SKM-1 (cell line): Measurements from ENCODE around the gene RPS6KA3.
"Not testable (repeated sequence)": the region's sequence is repeated elsewhere in the genome, so short reads cannot be mapped to it uniquely, and the experiment has no call there.

Experiments used
- DNase-seq: peaks from one replicate; lab custom pipeline; 2025; ENCODE audit not compliant: unreplicated experiment; lab: John Stamatoyannopoulos, UW

Gene RPS6KA3

DNA sequence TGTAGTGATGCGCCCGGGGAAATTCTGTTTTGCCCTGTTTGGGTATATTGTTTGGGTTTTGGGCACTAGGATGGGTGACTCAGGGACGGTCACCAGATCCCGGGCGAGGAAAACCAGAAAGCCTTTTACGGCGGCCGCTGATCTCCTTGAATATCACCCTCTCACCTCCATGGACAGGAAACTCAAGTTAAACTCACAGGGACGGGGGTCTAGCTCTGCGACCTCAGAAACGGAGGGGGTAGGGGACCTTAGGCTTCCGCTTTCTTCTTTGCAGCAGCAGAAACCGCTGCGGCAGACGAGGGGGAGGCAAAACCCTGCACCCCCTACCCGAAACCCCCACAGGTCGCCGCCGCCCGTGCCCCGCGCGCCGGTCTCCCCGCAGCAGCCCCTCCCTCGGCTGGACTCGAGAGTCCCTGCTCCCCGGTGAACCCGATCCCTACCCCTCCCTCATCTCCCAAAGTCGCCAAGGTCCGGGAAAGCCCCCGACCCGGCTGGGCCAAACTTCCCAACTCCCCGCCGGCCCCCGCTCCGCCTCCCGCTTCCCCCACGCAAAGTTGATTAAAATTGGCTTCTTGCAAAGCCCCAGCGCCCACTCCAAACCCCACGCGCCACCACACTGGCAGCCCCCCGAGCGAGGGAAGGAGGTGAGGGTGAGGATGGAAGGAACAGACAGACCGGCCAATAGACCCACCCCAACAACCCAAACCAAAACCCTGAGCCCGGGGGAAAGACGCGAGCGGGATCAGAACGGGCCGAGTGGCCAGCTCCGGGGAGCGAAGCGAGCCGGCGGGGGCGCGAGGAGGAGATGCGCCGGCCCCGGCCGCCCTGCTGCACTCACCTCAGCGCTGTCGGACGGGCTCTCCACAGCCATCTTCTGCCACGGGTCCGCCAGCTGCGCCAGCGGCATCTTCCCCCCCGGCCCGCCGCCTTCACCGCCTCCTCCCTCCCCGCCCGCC lies 705 bp downstream of the RPS6KA3 start:
- no peak for DNase-seq

DNA sequence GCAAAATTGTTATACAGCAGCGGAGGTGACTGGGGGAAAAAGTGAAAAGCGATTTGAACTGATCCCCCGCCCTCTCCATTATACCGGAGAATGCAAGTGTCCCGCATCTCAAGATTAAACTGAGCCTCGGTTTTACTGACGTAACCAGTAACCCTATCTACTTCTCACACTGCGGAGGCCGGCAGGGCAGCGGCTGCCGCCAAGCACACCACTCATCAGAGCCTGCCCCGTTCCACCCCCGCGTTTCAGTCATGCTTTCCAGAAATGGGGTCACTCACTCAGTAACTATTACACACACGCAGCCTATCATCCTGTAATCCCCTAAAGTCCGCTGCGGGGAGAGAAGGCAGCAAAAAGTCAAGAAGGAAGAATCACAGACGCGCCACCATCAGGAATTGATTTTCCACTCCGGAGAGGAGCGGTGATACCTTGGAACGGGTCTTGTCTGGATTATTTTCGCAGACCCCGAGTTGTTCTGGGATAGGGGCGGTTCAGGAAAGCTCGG lies 1.4 kb downstream of the RPS6KA3 start:
- no peak for DNase-seq

- DNase-seq: no peak
These were observed 3.2 kb downstream of the RPS6KA3 start for GRCh38 chrX:20263474-20263873.

- no peak for DNase-seq
These were observed 5.8 kb downstream of the RPS6KA3 start for GRCh38 chrX:20260885-20261284.

GRCh38 chrX:20254712-20255299 lies 11.9 kb downstream of the RPS6KA3 start:
- DNase-seq: no peak

GRCh38 chrX:20253232-20253543 lies 13.5 kb downstream of the RPS6KA3 start:
- no peak for DNase-seq

GRCh38 chrX:20252381-20253231 lies 14.1 kb downstream of the RPS6KA3 start:
- DNase-seq: peak; percentile 3

DNA sequence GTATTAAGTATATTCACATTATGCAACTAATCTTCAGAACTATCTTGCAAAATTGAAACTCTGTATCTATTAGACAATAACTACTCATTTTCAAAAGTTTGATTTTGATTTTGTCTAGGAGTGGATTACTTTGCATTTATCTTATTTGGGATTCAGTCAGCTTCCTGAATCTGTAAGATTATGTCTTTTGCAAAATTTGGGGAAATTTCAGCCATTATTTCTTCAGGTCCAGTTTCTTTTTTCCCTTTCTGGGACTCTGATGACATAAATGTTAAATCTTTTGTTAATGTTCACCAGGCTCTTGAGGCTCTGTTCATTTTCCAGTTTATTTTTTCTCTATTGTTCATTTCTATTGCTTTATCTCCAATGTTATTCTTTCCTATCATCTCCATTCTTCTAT lies 15.0 kb downstream of the RPS6KA3 start:
- DNase-seq: no peak

- DNase-seq: not testable (repeated sequence)
These were observed 16.6 kb downstream of the RPS6KA3 start for GRCh38 chrX:20250146-20250545.

- no peak for DNase-seq
These were observed 18.0 kb downstream of the RPS6KA3 start for GRCh38 chrX:20248592-20249192.

GRCh38 chrX:20244931-20245330 lies 21.8 kb downstream of the RPS6KA3 start:
- DNase-seq: no peak

DNA sequence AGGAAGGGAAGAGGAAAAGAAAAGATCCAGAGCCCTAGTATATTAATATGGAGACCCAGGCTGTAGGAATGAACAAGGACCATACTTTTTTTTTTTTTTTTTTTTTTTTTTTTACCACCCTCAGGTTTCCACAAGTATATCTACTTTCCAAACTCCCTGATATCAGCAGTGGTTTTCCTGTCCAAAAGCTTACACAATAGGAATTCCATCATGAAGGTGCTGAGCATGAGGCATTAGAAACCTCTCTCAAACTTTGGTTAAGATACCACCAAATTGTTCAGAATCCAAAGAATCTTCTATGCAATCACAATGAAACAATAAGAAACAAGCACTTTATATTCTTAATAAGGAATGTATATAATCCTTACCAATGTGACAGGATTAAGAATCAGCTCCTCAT lies 26.5 kb downstream of the RPS6KA3 start:
- DNase-seq: no peak

DNA sequence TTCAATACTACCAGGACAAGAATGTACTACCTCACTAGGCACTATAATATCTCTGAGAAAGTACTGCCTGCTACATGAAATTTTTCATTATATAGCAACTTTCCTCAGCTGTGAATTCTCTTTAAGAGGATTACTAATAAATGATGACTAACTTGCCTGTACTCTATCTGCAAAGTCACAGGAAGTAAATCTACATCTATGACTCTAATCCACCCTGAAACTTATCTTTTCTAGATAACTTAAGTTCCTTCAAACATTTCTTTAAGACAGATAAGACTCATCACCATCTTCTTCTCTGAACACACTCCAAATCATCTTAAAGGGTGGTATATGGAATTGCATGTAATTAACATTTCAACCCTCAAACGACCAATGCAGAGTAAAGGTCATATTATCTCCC lies 28.8 kb downstream of the RPS6KA3 start:
- DNase-seq: no peak

DNA sequence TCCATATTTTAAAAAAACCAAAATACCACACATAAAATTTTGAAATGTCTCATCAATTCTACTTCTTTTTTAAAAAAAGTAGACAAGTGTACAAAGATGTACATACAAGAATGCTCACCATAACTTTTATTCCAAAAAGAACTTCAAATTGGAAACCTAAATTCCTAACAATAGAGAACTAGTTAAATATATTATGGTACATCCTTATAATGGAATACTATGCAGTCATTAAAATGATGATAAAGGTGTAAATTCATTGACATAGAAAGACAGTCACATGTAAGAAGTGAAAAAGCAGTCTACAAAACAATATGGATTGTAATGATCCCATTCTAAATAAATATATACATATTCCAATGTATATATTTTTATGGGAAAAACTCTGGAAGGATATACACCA lies 31.0 kb downstream of the RPS6KA3 start:
- DNase-seq: no peak

- no peak for DNase-seq
These were observed 33.4 kb downstream of the RPS6KA3 start for GRCh38 chrX:20233336-20233735.

DNA sequence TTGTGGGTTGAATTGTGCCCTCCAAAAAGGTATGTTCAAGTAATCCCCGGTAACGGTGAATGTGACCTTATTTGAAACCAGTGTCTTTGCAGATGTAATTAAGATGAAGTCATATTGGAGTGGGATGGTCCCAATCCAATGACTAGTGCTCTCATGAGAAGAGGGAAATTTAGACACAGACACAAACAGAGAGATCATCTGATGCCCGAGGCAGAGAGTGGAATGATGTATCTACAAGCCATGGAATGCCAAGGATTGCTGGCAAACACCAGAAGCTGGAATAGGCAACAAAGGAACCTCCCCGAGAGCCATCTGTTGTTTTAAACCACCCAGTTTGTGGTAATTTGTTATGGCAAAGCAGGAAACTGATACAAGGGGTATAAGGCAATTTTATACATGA lies 35.1 kb downstream of the RPS6KA3 start:
- no peak for DNase-seq

DNA sequence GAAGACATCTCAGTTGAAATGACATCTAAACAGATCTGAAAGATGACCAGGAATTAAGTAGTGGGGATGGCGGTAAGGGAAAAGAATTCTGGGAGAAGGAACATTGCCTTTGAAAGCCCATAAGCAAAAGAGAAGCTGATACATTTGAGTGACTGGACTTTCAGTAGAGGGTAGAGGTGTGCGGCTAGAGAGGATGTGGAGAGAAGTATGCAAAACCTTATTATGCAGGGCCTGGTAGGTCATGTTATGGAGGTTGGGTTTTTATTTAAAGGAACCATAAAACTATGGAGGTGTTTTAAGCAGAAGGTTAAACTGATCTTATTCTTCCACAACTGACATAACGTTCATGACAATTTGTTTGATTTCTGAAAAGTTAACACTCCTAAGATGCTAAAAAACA lies 36.3 kb downstream of the RPS6KA3 start:
- DNase-seq: no peak

DNA sequence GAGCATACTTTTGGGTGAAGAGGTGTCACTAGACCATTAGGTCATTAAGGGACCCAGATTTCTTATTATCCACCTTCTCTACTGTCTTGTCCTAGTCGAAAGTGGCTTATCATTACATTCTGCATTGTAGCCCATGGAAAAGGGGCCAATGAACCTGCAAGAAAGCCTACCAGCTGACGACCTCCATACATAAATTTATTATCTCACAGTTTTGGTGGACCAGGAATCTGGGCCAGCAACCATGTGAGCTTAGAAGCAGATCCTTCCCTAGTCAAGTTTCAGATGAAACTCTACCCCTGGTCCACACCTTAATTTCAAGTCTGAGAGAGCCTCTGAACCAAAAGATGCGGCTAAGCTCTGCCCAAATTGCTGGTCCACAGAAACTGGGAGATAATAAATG lies 37.6 kb downstream of the RPS6KA3 start:
- DNase-seq: no peak

GRCh38 chrX:20228245-20228644 lies 38.5 kb downstream of the RPS6KA3 start:
- no peak for DNase-seq

GRCh38 chrX:20227116-20227515 lies 39.6 kb downstream of the RPS6KA3 start:
- no peak for DNase-seq

GRCh38 chrX:20225488-20225833 lies 41.2 kb downstream of the RPS6KA3 start:
- no peak for DNase-seq
